Measurements from ENCODE around the gene DPEP3.

- TF ChIP-seq POLR2AphosphoS5 (IDR thresholded peaks at IDR 0.05; ENCODE audit: low read depth, low read length): no peak
- TF ChIP-seq REST (IDR thresholded peaks at IDR 0.05; ENCODE audit: insufficient read depth in 1 of 2, low read depth in 2 of 2, low read length in 2 of 2): no peak
- TF ChIP-seq SIN3A (IDR thresholded peaks at IDR 0.05; ENCODE audit: borderline replicate concordance, insufficient read depth, low read length): no peak
- TF ChIP-seq TAF1 (IDR thresholded peaks at IDR 0.05; ENCODE audit: borderline replicate concordance, insufficient read depth, low read length): no peak
- no peak for TF ChIP-seq FOXP2 (optimal IDR thresholded peaks at IDR 0.05; ENCODE audit: borderline replicate concordance, extremely low read depth, extremely low read length, insufficient read depth)
These were observed 22.7 kb upstream of the DPEP3 start for GRCh38 chr16:68003031-68003430.
